ENCODE data around the gene ARHGDIB.
A peak's percentile ranks its signal among the peaks of the same experiment; 100 is the strongest.

The ARHGDIB gene

GRCh38 chr12:15001733-15002382, 40.5 kb upstream of the ARHGDIB start:
- Histone ChIP-seq H3K9me3 (no peaks in the 10 kb centered on the region), H3K4me3 (no peak overlapping the region), H3K36me3 (no peaks in the 10 kb centered on the region), H3K27me3 (no peaks in the 10 kb centered on the region), H3K4me1 (peaks cover 0 to 35% (median 9%) of the 10 kb centered on the region in 4 donors), H3K27ac (peak overlapping the region; percentile 25 to 45)
- TF ChIP-seq, protein P1, sequence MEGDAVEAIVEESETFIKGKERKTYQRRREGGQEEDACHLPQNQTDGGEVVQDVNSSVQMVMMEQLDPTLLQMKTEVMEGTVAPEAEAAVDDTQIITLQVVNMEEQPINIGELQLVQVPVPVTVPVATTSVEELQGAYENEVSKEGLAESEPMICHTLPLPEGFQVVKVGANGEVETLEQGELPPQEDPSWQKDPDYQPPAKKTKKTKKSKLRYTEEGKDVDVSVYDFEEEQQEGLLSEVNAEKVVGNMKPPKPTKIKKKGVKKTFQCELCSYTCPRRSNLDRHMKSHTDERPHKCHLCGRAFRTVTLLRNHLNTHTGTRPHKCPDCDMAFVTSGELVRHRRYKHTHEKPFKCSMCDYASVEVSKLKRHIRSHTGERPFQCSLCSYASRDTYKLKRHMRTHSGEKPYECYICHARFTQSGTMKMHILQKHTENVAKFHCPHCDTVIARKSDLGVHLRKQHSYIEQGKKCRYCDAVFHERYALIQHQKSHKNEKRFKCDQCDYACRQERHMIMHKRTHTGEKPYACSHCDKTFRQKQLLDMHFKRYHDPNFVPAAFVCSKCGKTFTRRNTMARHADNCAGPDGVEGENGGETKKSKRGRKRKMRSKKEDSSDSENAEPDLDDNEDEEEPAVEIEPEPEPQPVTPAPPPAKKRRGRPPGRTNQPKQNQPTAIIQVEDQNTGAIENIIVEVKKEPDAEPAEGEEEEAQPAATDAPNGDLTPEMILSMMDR (IDR thresholded peaks at IDR 0.05), result no peak
- peak; percentile 57 to 87 for DNase-seq
- intact Hi-C loops (cut with DNase I; ENCODE audit: low total_unique reads), result loop anchor here (5.0 kb wide), 1 partner anchor 220 kb away; the partner anchor contains the start of gene RERG

DNA sequence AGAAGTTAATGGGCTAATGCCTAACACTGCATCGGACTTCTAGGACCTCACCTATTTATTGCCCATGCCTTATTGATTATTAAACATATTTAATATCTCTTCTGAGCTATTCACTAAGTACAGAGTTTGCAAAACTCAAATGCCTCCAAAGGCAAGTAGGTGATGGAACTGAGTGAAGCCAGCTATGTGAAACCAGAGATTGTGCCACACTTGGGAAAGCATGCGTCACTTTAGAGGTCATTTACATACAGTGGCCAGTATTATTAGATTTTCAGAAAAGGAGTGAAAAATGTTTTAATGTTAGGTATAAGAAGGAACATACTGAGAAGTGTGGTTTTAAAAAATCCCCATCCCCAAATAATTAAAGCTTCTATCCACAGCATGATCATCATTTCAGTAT, 39.2 kb upstream of the ARHGDIB start:
- H3K4me1 ChIP-seq, result peaks cover 0 to 36% (median 10%) of the 10 kb centered on the region in 4 donors
- intact Hi-C loops (cut with DNase I; ENCODE audit: low total_unique reads), result loop anchor here (5.0 kb wide), 1 partner anchor 222 kb away; the partner anchor contains the start of gene RERG
- H3K27ac ChIP-seq, result no peak overlapping the region
- DNase-seq, result no peak
- TF ChIP-seq, protein P1 (IDR thresholded peaks at IDR 0.05), result no peak
- no peaks in the 10 kb centered on the region for H3K36me3 ChIP-seq
- no peaks in the 10 kb centered on the region for H3K27me3 ChIP-seq
- H3K9me3 ChIP-seq, result no peaks in the 10 kb centered on the region
- no peak overlapping the region for H3K4me3 ChIP-seq

DNA sequence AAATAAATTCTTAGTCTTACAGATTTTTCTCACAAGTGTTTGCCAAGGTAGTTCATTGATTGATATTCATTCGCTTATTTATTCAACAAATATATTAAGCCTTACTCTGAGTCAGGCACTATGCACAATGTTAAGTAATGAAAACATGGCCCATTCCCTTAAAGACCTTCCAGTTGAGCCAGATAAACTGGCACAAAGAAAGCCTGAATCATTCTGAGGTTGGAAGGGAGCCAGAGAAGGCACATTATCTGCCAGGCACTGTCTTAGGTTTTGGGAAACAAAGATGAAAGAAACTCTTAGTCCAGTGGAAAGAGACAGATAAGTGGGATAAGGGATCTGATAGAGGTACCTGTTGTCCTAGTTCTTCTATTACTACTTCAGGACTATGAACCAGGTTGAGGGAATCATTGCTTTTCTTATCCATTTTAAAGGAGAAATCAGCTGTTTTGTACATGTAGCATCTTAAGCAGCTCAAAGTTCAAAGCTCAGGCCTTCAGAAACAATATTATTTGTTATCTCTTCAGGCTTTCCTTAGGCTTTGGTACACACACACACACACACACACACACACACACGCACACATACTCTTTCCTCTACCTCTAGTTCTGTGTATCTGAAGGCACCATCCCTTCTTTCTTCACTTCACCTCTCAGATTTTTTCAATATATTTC, 38.4 kb upstream of the ARHGDIB start:
- intact Hi-C loops (cut with DNase I; ENCODE audit: low total_unique reads), result loop anchor here (5.0 kb wide), 2 partner anchors 158 to 222 kb away; partner anchors contain the start of genes ART4 and RERG
- peaks cover 0 to 41% (median 14%) of the 10 kb centered on the region in 4 donors for H3K4me1 ChIP-seq
- no peak for DNase-seq
- H3K9me3 ChIP-seq, result no peaks in the 10 kb centered on the region
- TF ChIP-seq, protein P1 (IDR thresholded peaks at IDR 0.05), result no peak
- H3K36me3 ChIP-seq, result no peaks in the 10 kb centered on the region
- H3K4me3 ChIP-seq, result no peak overlapping the region
- peak overlapping the region in 1 of 2 donors; percentile 12 for H3K27ac ChIP-seq
- H3K27me3 ChIP-seq, result no peaks in the 10 kb centered on the region

DNA sequence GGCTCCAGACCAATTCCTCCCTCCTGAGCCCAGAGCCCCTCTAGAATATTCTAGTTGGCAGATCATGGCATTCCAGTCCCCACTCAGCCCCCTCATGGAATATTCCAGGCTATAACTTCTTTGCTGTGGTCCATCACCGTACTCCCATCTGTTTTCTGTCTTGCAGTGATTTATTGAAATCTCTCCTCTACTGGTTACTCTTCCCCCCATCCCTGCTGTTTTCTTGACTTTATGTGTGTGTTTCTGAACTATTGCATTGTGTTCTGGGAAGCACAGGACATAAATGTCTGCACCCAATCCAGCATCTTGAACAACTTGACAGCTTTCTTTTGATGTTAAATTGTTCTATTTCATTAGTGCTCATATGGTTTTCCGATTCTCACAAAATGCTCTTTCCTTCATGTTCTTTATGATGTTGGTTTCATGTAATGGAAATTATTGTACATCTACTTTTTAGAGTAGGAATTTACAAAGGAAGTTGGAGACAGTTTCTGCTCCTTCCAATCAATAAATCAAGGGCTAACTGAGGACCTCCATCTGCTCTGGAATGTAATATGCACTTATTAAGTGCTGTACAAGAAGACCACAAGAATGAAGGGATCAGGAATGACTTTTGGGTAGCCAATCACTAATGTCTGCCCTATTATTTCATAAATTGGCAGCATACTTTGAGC, 37.8 kb upstream of the ARHGDIB start:
- peak overlapping the region; percentile 12 to 16 for H3K27ac ChIP-seq
- intact Hi-C loops (cut with DNase I; ENCODE audit: low total_unique reads), result loop anchor here (5.0 kb wide), 1 partner anchor 157 kb away; the partner anchor contains the start of gene ART4
- TF ChIP-seq, protein P1 (IDR thresholded peaks at IDR 0.05), result no peak

DNA sequence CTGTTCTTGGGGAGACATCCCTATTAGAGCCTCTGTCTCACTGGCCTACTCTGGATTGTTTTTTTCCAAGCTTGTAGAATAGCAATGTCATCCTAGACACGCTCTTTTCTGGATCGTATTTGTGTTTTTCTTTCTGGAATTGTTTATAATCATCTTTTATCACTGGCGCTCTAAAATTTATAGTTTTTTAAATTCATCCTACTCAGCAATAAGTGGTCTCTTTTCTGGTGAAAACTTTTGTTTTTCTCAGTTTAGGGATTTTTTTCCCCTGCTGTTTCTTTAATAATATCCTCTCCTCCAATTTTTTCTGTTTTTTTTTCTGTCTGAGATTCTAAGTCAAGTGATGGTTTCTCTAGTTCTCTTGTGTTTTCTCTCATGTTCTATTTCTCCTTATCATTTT, 36.6 kb upstream of the ARHGDIB start:
- TF ChIP-seq, protein P1 (IDR thresholded peaks at IDR 0.05), result no peak
- H3K4me1 ChIP-seq, result peaks cover 0 to 48% (median 14%) of the 10 kb centered on the region in 4 donors
- no peak for DNase-seq
- H3K27me3 ChIP-seq, result no peaks in the 10 kb centered on the region
- H3K9me3 ChIP-seq, result no peaks in the 10 kb centered on the region
- H3K4me3 ChIP-seq, result no peak overlapping the region
- no peaks in the 10 kb centered on the region for H3K36me3 ChIP-seq
- intact Hi-C loops (cut with DNase I; ENCODE audit: low total_unique reads), result loop anchor here (5.0 kb wide), 1 partner anchor 156 kb away; the partner anchor contains the start of gene ART4
- peak overlapping the region; percentile 3 to 16 for H3K27ac ChIP-seq

More for the DNA sequence above, 37.8 kb upstream of the ARHGDIB start:
- Histone ChIP-seq H3K4me3 (no peak overlapping the region), H3K9me3 (no peaks in the 10 kb centered on the region), H3K27me3 (no peaks in the 10 kb centered on the region), H3K36me3 (no peaks in the 10 kb centered on the region), H3K4me1 (peaks cover 0 to 41% (median 14%) of the 10 kb centered on the region in 4 donors)
- no peak for DNase-seq
